PC-9 (cell line): Measurements from ENCODE around the gene MAPT.

Experiments
- EZH2 ChIP-seq: fragments of 200-600 bp; sonication (generic); IDR thresholded peaks from 2 replicates; pipeline ENCODE4 v1.8.0; 2017; ENCODE audit warnings: antibody characterized with exemption, low read depth
- TF ChIP-seq, protein P1 (sequence below): fragments of 200-600 bp; sonication (generic); conservative IDR thresholded peaks from 2 replicates; pipeline ENCODE4 v1.6.1; 2017; ENCODE audit warnings: mixed run types, antibody characterized with exemption, mild to moderate bottlenecking, moderate library complexity

GRCh38 chr17:45917081-45917480 lies 22.7 kb downstream of the MAPT start:
- TF ChIP-seq, protein P1, sequence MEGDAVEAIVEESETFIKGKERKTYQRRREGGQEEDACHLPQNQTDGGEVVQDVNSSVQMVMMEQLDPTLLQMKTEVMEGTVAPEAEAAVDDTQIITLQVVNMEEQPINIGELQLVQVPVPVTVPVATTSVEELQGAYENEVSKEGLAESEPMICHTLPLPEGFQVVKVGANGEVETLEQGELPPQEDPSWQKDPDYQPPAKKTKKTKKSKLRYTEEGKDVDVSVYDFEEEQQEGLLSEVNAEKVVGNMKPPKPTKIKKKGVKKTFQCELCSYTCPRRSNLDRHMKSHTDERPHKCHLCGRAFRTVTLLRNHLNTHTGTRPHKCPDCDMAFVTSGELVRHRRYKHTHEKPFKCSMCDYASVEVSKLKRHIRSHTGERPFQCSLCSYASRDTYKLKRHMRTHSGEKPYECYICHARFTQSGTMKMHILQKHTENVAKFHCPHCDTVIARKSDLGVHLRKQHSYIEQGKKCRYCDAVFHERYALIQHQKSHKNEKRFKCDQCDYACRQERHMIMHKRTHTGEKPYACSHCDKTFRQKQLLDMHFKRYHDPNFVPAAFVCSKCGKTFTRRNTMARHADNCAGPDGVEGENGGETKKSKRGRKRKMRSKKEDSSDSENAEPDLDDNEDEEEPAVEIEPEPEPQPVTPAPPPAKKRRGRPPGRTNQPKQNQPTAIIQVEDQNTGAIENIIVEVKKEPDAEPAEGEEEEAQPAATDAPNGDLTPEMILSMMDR = no peak
- TF ChIP-seq EZH2 = no peak
